Left lung (tissue), 10 donors: ENCODE data around the gene GFOD2. TPM values are rescaled to one million over a fixed set of nuclear protein-coding genes. Genes with fewer than 3 reads are reported as not detected.

ENCODE experiments used
- ATAC-seq: fragments of 200-7000 bp; cut with Tn5 transposase; one replicate; pipeline ENCODE4 v1.9.1; 2020; ENCODE audit warnings: moderate library complexity
- DNase-seq, 4 donors: peaks; one replicate each; pipeline ENCODE4 v3.0.0-alpha.2; 2013 to 2020
- H3K27ac ChIP-seq, 2 donors: fragments of 200-600 bp; sonication (generic) in 1 of 2; one replicate each; pipeline versions ENCODE4 v1.5.0 to v1.8.0; 2020 to 2021
- H3K27me3 ChIP-seq, 2 donors: fragments of 200-600 bp; sonication (generic) in 1 of 2; one replicate each; pipeline versions ENCODE4 v1.5.0 to v1.8.0; 2020 to 2021
- H3K36me3 ChIP-seq, 2 donors: fragments of 200-600 bp; sonication (generic) in 1 of 2; one replicate each; pipeline versions ENCODE4 v1.5.0 to v1.8.0; 2020 to 2021
- H3K4me1 ChIP-seq, 2 donors: fragments of 200-600 bp; one replicate each; pipeline ENCODE4 v1.8.0; 2021
- H3K4me3 ChIP-seq, 2 donors: fragments of 200-600 bp; sonication (generic) in 1 of 2; one replicate each; pipeline versions ENCODE4 v1.5.0 to v1.8.0; 2020 to 2021; ENCODE audit warnings: mild to moderate bottlenecking in 1 of 2
- H3K9me3 ChIP-seq, 2 donors: fragments of 200-600 bp; sonication (generic) in 1 of 2; one replicate each; pipeline versions ENCODE4 v1.5.0 to v1.8.0; 2020 to 2021
- CTCF ChIP-seq, 2 donors: fragments of 200-600 bp; sonication (generic) in 1 of 2; IDR thresholded peaks; one replicate each; pipeline versions ENCODE4 v1.5.0 to v1.8.0; 2021; ENCODE audit warnings: antibody characterized with exemption in 2 of 2
- intact Hi-C, 2 donors: fragments of 100-400 bp; cut with DNase I; formaldehyde crosslinking; loops; one replicate each; pipeline versions ENCODE4 v1.11.2 to v1.14.2; 2022
- polyA plus RNA-seq, 6 donors: library from polyadenylated mRNA; unstranded; fragments of 120-200 nt; gene quantifications; one replicate each; pipeline ENCODE4 v1.2.1, GENCODE V29; 2013; ENCODE audit not compliant: insufficient read length in 6 of 6
- total RNA-seq, 2 donors: library from RNA; stranded (reverse); fragmentation: NEBNext Ultra II Directional; extraction: Animal tissue kit (Norgen Biotek cat#: 25700); gene quantifications; one replicate each; pipeline ENCODE4 v1.2.1, GENCODE V29; 2021
- donor health status: DM: no; HTN: yes; CAD: no.
- donor health status: DM: no; HTN: no; CAD: no.

GFOD2 gene
- total and polyA plus RNA-seq, 8 donors, result 13.7 to 39.5 (median 32.1) TPM

DNA sequence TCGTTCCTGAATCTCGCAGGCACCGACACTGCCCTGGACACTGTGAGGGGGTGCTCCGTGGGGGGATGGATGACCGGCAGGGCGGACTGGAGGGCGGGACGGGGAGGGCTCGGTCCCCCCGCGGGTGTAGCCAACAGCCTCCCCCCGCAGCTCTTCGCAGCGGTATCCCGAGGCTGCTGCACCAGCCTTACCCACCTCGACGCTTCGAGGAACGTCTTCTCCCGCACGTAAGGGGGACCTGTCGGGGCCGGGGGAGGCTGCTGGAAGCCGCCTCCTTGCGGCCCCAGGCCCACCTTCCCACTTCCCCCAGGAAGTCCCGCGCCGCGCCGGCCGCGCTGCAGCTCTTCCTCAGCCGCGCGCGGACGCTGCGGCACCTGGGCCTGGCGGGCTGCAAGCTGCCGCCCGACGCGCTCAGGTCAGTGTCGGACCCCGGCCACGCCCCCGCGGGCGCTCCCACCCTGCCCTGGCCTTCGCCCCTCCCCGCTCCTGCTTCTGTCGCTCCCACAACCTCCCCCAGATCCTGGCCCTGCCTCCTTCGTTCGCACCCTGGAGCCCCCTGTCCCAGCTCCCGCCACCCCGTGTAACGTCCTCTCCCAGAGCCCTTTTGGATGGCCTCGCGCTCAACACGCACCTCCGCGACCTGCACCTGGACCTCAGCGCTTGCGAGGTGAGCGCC is 70.9 kb downstream of the GFOD2 start:
- no peaks in the 10 kb centered on the region for H3K36me3 ChIP-seq
- DNase-seq (peak in 1 of 4 donors; percentile 77), ATAC-seq (no peak)
- no peaks in the 10 kb centered on the region for H3K9me3 ChIP-seq
- peaks cover 2 to 18% of the 10 kb centered on the region in 2 donors for H3K4me1 ChIP-seq
- no peak for TF ChIP-seq CTCF (IDR thresholded peaks at IDR 0.05)
- H3K27me3 ChIP-seq, result peaks cover 35 to 86% of the 10 kb centered on the region in 2 donors
- H3K27ac ChIP-seq, result no peak overlapping the region
- H3K4me3 ChIP-seq, result no peak overlapping the region
- intact Hi-C loops, result loop anchor here in 1 of 2 donors (10.0 kb wide), 1 partner anchor 103 kb away; no protein-coding TSS in a partner anchor

DNA sequence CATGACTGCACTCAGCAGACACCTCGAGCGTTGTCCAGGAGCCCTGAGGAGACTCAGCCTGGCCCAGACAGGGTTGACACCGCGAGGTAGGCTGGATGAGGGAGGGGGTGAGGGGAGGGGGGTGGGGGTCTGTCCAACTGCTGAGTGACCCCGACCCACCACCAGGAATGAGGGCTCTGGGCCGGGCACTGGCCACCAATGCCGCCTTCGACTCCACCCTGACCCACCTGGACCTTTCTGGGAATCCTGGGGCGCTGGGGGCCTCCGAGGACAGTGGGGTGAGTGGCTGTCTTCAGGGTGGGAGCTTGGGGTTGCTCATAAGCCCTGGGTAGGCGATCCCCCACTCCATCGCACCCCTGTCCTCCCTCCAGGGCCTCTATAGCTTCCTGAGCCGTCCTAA is 71.4 kb downstream of the GFOD2 start:
- Histone ChIP-seq H3K36me3 (no peaks in the 10 kb centered on the region), H3K27me3 (peaks cover 33 to 80% of the 10 kb centered on the region in 2 donors), H3K27ac (no peak overlapping the region), H3K4me1 (peaks cover 0 to 13% of the 10 kb centered on the region in 2 donors), H3K9me3 (no peaks in the 10 kb centered on the region), H3K4me3 (no peak overlapping the region)
- no peak for ATAC-seq
- intact Hi-C loops, result loop anchor here in 1 of 2 donors (10.0 kb wide), 1 partner anchor 103 kb away; no protein-coding TSS in a partner anchor
- peak in 1 of 4 donors; percentile 57 for DNase-seq
- TF ChIP-seq CTCF (IDR thresholded peaks at IDR 0.05), result no peak

GRCh38 chr16:67647111-67647651 is 71.9 kb downstream of the GFOD2 start:
- Histone ChIP-seq H3K36me3 (no peaks in the 10 kb centered on the region), H3K27me3 (peaks cover 29 to 75% of the 10 kb centered on the region in 2 donors), H3K9me3 (no peaks in the 10 kb centered on the region), H3K4me1 (peaks cover 0 to 13% of the 10 kb centered on the region in 2 donors), H3K27ac (no peak overlapping the region), H3K4me3 (no peak overlapping the region)
- no peak for DNase-seq
- no peak for TF ChIP-seq CTCF (IDR thresholded peaks at IDR 0.05)
- no peak for ATAC-seq
- intact Hi-C loops, result loop anchor here in 1 of 2 donors (10.0 kb wide), 1 partner anchor 102 kb away; no protein-coding TSS in a partner anchor

- H3K27ac ChIP-seq, result peak overlapping the region in 1 of 2 donors; percentile 28
Observed at GRCh38 chr16:67645397-67646121, 73.6 kb downstream of the GFOD2 start.

More at GRCh38 chr16:67645397-67646121, 73.6 kb downstream of the GFOD2 start:
- Histone ChIP-seq H3K4me1 (peaks cover 0 to 16% of the 10 kb centered on the region in 2 donors), H3K36me3 (no peaks in the 10 kb centered on the region), H3K4me3 (peak overlapping the region in 1 of 2 donors; percentile 42), H3K27me3 (peaks cover 28 to 62% of the 10 kb centered on the region in 2 donors), H3K9me3 (no peaks in the 10 kb centered on the region)
- TF ChIP-seq CTCF (IDR thresholded peaks at IDR 0.05), result no peak
- intact Hi-C loops, result loop anchor here in 1 of 2 donors (10.0 kb wide), 1 partner anchor 101 kb away; no protein-coding TSS in a partner anchor
- DNase-seq (no peak), ATAC-seq (no peak)
